HuH-7.5 (cell line): Measurements from ENCODE around the gene OMD.
"Not testable (repeated sequence)": the region's sequence is repeated elsewhere in the genome, so short reads cannot be mapped to it uniquely, and the experiment has no call there.

Experiments used
- DNase-seq: peaks from one replicate; pipeline ENCODE4 v3.0.0; 2011; ENCODE audit warnings: low spot score

OMD gene

DNA sequence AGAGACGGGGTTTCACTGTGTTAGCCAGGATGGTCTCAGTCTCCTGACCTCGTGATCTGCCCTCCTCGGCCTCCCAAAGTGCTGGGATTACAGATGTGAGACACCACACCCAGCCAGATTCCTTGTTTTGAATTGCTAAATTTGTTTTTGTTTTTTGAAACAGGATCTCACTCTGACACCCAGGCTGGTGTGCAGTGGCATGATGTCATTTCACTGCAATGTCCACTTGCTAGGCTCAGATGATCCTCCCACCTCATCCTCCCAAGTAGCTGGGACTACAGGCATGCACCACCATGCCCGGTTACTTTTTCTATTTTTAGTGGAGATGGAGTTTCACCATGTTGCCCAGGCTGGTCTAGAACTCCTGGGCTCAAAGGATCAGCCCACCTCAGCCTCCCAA, 13.1 kb downstream of the OMD start:
- DNase-seq, result not testable (repeated sequence)

DNA sequence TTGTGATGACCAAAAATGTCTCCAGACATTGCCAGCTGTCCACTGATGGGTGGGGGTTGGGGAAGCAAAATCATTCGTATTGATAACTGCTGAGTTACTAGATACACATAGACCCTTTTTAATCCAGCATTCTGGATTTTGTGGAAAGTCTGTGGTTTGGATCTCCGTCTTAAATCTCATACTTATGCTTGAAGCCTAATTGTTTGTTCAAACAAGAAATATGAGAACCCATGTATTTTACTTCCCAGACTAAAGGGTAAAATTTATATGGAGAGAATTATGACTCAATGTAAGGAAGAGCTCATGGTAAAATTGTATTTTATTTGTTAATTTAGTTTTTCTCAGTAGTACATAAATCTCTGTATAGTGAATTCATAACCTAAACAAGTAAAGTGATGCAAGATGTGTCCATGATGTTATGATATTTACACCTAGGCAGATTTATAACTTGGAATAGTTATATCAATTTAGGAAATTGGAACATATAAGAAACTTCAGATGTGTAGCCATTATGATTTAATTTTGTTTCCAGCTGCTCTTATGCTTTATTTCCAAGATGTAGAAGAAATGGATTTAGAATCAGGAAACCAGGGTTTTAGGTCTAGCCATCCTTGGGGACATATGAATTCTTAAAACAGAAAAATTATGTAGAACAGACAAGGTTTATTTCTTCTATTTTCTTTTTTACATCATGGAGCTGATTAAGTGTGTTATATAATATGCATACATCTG, 15.4 kb downstream of the OMD start:
- no peak for DNase-seq

DNA sequence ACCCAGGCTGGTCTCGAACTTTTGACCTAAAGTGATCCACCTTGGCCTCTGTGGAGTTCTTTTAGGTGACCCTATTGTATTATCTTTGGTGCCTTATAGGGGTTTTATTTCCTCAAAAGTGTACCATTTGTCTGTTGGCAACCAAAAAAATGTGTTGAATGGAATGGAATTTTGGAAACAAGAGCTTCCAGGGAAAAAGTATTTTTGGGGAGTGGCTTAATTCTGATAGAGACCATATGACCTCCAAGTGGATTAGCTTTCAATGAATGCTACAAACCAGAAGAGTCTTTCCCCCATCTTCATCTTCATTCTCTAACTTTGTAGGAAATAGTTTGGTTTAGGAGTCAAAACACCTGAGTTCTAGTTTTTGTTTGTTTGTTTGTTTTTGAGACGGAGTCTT, 16.5 kb downstream of the OMD start:
- DNase-seq, result no peak

DNA sequence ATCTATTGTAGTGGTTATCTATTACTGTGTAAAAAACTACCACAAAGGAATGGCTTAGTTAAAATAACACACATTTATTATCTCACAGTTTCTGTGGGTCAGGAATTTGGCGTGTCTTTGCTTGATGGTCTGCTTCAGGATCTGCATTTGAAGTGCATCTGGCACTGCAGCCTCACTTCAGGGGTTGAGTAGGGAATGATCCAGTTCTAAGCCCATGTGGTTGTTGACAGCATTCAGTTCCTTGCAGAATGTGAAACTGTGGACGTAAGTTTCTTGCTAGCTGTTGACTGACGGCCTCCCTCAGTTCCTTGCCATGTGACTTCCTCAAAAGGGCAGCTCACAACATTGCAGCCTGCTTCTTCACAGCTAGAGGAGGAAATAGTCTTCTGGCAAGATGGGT, 17.8 kb downstream of the OMD start:
- no peak for DNase-seq

DNA sequence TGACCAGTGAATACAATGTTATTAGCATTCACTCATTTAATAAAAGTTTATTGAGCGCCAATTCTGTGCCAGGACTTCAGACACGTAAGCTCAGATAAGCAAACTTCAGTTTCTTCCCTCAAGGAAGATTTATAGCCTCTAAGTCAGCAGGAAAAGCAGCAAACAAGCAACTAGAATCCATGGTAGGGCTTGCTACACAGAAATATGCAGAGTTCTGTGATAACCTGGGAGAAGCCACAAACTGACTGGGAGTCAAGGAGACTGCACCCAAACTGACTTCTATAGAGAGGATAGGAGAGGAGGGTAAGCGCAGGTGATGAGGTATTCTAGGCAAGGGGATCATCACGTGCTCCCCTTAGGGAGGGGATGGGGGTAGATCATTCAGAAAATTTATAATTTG, 18.5 kb downstream of the OMD start:
- DNase-seq, result no peak

DNA sequence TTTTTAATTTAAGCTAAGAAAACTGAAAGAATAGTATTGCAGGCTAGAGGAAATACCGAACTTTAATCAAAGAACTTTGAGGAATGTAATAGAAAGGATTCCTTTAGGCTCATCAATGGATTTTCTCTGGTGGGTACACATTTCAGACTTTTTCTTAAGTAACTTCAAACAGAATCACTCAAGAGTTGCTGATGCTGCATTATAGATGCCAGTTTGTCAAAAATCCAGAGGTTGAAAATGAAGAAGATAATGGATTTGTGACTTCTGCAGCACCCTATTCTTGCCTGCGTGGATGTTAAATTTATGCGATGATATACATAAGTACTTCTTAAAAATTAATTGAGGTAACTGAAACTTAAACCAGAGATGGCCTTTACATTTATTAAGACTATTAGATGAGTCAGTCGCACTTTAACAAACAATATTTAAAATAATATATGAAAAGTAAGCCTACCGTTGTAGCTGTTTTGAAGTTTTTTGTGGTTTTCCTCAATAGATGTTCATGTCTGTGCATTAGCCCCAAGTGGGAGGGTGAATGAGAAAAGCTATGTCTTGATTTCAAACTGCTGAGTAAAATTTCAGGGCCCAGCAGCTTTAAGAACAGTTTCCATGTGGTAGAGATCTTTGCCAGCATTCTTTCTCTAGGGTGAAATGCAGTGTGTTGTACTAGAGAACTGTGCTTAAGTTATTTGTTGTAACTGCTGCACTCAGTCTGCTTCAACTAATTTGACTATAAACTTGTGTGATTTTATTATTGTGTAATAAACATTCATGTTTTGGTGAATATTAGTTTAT, 20.0 kb downstream of the OMD start, which contains the start of gene OGN:
Gene OGN (minus strand): TSS at position 537 of the 795 bp plus-strand sequence. CDS start 1,171 bp downstream, outside the sequence.
- no peak for DNase-seq

DNA sequence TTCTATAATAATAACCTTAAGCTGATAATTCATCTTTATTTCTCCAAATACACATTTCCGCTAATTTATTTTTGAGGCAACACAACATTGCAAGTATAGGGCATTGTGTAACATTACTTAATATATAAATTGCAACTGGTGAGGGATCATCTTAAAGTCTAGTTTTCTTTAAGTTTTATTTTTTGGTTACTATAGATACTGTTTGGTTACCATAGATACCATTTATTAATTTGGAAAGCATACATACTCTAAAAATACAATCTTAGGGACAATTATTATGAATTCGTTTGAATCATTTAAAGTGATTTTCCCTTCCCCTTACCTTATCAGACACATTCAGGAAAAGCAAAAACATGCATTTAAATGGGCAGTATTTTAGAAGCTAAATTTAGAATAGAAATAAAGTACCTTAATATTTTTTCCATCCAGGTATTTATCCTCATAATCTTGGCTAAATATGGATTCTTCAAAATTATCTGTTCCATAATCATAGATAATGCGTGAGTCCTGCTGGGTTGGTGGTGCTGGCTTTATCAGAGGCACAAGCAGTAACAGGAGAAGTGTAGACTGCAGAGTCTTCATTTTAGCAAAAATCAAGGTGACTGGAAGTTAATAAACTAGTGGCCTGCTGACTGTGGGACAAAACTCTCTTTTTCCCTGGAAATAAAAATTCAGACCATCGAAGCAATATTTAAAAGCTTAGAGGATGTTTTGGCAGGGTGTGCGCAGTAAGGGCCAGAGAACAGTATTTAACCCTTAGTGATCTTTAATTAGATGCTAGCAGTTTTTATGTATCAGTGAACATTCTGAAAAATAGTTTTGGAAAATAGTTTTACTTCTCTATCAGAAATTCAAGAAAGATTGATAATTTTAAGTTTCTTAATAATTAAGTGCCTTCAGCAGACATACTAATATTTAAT, 21.2 kb downstream of the OMD start:
- no peak for DNase-seq

DNA sequence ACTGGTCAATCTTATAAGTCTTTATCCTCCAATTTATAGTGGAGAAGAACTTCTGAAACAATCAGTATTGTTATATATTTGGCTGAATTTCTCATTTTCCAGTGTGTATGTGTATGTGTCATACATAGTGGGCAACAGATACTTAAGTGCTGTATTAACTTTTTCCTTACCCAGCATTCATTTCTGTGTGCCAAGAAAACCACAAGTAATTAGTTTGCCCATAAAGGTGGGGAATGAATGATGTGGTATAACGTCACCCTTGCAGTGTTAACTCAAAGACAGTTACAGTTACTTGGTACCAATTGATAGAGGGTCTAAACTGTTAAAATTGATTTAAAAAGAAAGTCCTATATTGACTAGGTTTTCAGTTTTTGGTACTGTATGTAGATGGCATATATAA, 21.9 kb downstream of the OMD start:
- no peak for DNase-seq

DNA sequence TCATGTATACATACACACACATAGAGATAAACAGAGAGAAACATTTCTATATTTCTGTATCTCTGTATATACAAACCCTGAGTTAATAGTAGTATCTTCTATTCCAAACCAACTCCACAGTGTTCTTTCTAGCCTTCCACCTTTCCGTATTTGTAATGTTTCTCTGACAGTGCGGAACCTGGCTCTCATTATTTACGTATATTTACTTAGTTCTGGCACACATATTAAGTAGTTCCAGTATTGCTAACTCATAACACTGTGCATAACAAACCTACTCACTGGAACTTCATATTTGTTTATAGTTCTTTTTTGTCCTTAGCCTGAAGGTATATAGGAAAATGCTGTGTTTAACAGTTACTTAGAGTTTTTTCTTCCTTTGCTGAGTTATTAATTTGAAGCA, 26.4 kb downstream of the OMD start:
- DNase-seq, result no peak

DNA sequence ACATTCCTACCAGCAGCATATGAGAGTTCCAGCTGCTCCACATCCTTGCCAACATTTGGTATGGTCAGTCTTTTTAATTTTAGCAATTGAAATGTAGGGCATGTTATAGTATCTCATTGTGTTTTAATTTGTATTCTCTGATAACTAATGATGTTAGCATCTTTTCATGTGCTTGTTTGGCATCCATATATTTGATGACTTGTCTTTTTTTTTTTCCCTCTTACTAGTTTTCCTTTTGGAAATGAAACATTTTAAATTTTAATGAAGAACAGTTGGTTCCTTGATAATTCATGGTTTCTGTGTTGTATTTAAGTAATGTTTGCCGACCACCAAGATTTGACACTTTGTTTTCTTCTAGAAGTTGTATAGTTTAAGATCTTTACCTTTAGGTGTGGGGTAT, 28.7 kb downstream of the OMD start:
- no peak for DNase-seq

DNA sequence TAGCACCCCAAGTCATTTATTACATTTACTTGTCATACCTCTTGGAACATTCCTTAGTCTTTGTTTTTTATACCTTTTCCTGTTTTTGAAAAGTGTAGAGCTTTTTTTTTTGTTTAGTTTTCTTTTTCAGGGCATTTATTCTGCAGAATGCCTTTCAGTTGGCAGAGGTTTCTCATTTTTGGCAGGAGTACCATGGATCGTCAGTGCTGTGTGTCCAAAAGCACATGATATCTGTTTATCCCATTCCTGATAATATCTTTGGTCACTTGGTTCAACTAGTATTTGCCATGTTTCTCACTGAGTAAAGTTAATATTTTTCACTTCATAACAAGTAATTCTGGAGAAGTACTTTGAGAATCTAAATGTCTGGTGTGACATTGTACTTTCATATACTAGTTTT, 30.6 kb downstream of the OMD start:
- DNase-seq, result no peak

DNA sequence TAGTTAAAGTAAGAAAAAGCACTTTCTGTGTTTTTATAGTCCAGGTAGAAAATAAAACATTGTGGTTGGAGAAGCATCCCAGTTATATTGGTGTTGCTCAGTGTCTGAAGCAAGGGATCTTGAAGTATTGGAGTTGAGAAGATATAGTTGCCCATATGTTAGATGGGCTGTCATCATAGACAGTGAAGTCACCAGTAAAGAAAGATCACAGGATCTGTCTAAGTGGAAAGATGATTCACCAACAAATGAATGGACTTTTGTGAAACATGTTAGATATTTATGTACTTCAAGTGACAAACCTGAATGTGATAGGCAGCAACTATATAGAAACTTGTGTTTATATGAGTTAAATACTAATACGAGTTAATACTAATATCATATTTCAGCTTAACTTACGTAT, 31.6 kb downstream of the OMD start:
- DNase-seq, result no peak

DNA sequence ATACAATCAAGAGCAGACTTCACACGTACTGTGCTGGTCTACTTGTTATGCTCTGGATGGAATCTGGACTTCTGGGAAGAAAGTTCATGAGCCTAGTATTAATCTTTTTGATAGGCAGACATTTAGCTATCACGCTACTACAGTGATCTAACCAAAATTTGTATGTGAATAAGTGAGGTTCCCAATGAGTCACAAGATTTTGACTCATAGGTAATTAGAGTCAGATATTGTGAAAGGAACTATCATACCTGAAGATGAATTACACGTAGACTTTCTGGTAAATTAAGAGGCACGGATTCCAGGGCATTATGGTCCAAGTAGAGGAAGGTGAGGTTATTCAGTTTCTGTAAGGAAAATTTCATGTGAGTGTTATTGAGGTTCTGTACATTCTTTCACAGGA, 38.3 kb downstream of the OMD start:
- DNase-seq, result no peak

DNA sequence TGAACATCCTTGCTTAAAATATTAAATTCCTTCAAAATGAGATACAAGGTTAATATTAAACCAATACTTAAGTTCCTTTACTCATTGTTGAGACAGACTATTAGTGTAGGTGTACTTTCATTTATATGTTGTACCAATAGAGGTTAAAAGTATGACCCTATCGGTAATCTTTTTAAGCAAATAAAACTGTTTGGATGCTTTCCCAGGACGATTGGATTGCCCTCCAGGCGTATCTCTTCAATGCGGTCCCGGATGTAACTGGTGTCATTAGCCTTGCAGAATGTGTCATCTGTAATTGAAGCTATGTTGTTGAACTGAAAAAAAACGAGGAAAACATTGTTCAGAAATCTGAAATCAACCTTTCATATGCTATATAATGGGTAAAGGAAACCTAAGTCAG, 38.8 kb downstream of the OMD start:
- DNase-seq, result no peak

DNA sequence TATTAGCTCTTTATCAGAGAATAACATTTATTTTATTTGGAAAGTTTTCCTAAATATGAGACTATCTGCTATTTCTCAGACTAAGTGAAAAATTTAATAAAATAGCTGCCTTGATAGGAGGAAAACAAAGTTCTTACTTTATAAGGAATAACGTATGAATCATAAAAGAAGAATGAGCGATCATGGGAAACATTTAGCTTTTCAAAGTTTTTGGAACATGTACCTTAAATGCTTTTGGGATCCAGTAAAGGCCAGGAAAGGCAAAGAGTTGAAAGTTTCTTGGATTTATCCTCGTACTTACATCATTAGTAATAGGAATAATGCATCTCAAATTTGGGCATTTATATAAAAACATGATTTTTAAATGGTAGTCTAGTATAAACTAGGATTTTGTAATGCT, 39.3 kb downstream of the OMD start:
- no peak for DNase-seq

DNA sequence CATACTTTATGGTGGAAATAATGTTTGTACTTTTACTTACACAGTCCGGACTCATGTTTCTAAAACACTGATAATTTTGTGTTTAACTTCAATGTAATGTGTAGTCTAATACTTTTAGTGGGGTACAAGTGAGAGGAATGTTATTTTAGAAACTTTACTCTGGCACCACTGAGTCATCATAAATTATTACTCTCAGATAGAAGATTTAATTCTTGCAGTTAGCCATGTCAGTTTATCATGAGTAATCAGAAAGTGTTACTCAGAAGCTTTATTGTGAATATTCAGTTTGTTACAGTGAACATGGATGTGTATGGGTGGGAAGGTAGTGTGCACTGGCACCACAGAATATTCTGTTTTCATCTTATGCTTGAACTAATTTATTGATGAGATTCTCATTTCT, 39.9 kb downstream of the OMD start:
- no peak for DNase-seq

DNA sequence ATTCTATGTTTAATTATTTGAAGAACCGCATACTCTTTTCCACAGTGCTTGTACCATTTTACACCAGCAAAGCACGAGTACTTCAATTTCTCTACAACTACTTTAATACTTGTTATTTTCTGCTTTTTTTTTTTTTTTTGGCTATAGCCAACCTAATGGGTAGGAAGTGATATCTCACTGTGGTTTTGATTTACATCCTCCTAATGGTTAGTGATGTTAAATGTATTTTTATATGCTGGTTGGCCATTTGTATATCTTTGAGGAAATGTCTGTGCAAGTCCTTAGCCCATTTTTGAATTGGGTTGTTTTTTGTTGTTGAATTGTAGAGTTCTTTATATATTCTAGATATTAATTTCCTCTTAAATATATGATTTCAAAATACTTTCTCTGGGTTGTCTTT, 42.5 kb downstream of the OMD start:
- DNase-seq, result no peak

DNA sequence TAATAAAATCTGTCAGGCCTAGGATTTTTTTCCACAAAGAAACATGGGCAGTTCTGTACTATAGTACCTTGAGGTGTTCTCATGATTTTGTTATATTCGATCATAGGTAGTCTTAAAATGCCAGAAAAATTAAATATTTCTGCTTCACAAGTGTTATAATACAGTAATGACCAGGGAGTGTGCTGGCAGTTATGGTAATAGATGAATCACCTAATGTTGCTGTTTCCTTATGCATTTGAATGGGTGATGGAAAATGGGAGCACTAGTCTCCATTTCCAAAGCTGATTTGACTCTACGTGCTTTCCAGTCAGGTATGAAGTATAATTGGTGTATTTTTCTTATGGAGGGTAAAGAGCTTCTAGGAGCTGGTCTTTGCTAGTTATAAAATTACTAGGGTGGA, 43.7 kb downstream of the OMD start:
- DNase-seq, result no peak

DNA sequence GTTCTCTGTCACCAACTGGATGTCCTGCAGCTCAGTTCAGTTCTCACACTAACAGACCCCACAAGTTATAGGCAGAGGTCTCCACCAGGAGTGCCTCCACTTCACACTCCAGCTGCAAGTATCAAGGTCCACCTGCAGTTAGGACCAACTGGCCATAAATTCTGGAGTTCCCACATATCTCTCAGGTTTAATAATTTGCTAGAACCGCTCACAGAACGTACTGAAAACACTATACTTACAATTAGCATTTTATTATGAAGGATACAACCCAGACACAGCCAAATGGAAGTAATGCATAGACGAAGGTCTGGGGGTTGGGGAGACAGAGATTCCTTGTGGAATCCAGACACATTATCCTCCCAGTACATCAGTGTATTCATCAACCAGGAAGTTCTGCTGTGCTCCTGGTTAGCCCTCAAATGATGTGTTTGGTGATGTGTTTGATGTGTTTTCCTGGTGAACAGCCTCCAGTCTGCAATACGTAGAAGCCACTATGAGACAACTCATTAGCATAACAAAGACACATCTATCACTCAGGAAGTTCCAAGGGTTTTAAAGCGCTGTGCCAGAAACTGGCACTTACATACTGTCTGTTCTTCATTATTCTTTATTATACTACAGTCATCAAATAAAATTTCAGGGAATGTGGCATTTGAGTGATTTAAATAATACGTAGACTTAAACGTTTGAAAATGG, 45.3 kb downstream of the OMD start:
- no peak for DNase-seq

DNA sequence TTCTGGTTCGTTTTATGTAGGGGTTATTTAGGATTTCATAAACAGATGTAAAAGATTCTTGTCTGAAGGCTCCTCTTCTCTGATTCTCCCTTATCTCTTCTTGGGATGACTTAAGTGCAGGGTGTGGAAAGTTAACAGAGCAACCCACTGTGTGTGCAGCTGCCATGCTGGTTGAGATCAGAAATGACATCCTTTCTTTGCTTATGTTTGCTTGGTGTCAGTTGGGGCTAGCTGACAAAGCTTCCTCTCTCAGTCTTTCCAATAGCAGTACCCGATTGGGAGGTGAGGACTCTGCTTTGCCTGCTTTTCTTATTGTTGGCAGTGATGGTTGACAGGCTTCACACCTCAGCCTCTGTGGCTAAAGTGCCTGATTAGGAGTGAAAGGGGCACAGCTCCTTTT, 46.4 kb downstream of the OMD start:
- no peak for DNase-seq

DNA sequence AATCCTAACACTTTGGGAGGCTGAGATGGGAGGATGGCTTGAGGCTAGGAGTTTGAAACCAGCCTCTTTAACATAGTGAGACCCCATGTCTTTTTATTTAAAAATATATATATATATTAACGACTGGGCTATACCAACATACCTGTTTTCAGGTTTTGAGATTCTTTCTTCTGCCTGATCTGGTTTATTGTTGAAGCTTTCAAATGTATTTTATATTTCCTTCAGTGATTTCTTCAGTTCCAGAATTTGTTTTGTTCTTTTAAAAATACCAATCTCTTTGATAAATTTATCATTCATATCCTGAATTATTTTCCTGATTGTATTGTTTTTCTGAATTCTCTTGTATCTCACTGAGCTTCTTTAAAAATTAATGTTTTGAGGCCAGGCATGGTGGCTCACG, 51.1 kb downstream of the OMD start:
- no peak for DNase-seq

DNA sequence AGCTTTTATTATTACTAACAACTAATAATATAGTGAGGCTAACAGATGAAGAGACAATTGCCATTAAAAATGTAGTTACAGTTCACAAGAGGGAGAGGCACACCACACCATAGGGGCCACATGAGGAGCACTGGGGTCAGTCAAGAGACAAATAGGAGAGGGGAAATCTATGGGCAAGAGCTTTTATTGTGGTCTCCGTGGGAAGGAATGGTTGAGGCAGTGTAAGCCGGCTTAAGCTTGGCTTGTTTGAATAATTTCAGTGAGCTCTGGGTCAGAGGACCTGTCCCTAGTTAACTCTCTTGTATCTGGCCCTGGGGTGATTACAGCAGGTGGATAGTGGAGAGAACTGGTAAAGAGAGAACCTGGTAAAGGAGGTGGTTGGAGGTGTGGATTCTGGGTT, 55.2 kb downstream of the OMD start:
- DNase-seq, result no peak
